ENCODE measurements around the gene SFSWAP. TPM values are rescaled to one million over a fixed set of nuclear protein-coding genes. Genes with fewer than 3 reads are reported as not detected.

The SFSWAP gene
- total and polyA plus RNA-seq, 2 experiments from 2014 or later, result 21.4 to 25.1 TPM

GRCh38 chr12:131756441-131756840 is 45.6 kb downstream of the SFSWAP start:
- Histone ChIP-seq H2AFZ (no peak overlapping the region), H3K4me3 (no peak overlapping the region), H3K27me3 (no peaks in the 10 kb centered on the region), H3K4me2 (no peak overlapping the region), H4K20me1 (ENCODE audit: insufficient read depth, poor library complexity, severe bottlenecking) (no peaks in the 10 kb centered on the region), H3K4me1 (ENCODE audit: insufficient read depth) (no peaks in the 10 kb centered on the region), H3K27ac (no peak overlapping the region), H3K9me3 (ENCODE audit: low read depth) (no peaks in the 10 kb centered on the region), H3K79me2 (no peaks in the 10 kb centered on the region), H3K36me3 (replicated peaks; ENCODE audit: insufficient read depth, low read depth) (no peaks in the 10 kb centered on the region), H3K9me2 (replicated peaks; ENCODE audit: insufficient read depth) (no peaks in the 10 kb centered on the region)
- TF ChIP-seq CTCF (IDR thresholded peaks at IDR 0.05; ENCODE audit: poor library complexity), result no peak
- no peak for TF ChIP-seq EZH2phosphoT487 (IDR thresholded peaks at IDR 0.05; ENCODE audit: low read depth, severe bottlenecking, unreplicated experiment)
- TF ChIP-seq EZH2 (IDR thresholded peaks at IDR 0.05; ENCODE audit: borderline replicate concordance), result no peak
- DNase-seq (ENCODE audit: low spot score), result no peak
- 99% methylated on average over 18 of the region's 18 CpGs for WGBS (ENCODE audit: low lambda C conversion rate, missing lambda C conversion rate)

GRCh38 chr12:131757111-131757510 is 46.2 kb downstream of the SFSWAP start:
- Histone ChIP-seq H3K4me1 (ENCODE audit: insufficient read depth) (no peaks in the 10 kb centered on the region), H3K36me3 (replicated peaks; ENCODE audit: insufficient read depth, low read depth) (no peaks in the 10 kb centered on the region), H3K4me3 (no peak overlapping the region), H3K27ac (no peak overlapping the region), H2AFZ (no peak overlapping the region), H3K9me2 (replicated peaks; ENCODE audit: insufficient read depth) (no peaks in the 10 kb centered on the region), H4K20me1 (ENCODE audit: insufficient read depth, poor library complexity, severe bottlenecking) (no peaks in the 10 kb centered on the region), H3K79me2 (no peaks in the 10 kb centered on the region), H3K9me3 (ENCODE audit: low read depth) (no peaks in the 10 kb centered on the region), H3K27me3 (no peaks in the 10 kb centered on the region), H3K4me2 (no peak overlapping the region)
- 96% methylated on average over 17 of the region's 17 CpGs for WGBS (ENCODE audit: low lambda C conversion rate, missing lambda C conversion rate)
- DNase-seq (ENCODE audit: low spot score), result no peak
- TF ChIP-seq CTCF (IDR thresholded peaks at IDR 0.05; ENCODE audit: poor library complexity) (no peak), EZH2phosphoT487 (IDR thresholded peaks at IDR 0.05; ENCODE audit: low read depth, severe bottlenecking, unreplicated experiment) (no peak), EZH2 (IDR thresholded peaks at IDR 0.05; ENCODE audit: borderline replicate concordance) (no peak)

GRCh38 chr12:131758016-131758739 is 47.3 kb downstream of the SFSWAP start:
- Histone ChIP-seq H3K4me2 (no peak overlapping the region), H2AFZ (no peak overlapping the region), H3K27ac (no peak overlapping the region), H3K36me3 (replicated peaks; ENCODE audit: insufficient read depth, low read depth) (no peaks in the 10 kb centered on the region), H4K20me1 (ENCODE audit: insufficient read depth, poor library complexity, severe bottlenecking) (no peaks in the 10 kb centered on the region), H3K79me2 (no peaks in the 10 kb centered on the region), H3K4me3 (no peak overlapping the region), H3K4me1 (ENCODE audit: insufficient read depth) (no peaks in the 10 kb centered on the region), H3K9me2 (replicated peaks; ENCODE audit: insufficient read depth) (no peaks in the 10 kb centered on the region), H3K9me3 (ENCODE audit: low read depth) (no peaks in the 10 kb centered on the region), H3K27me3 (no peaks in the 10 kb centered on the region)
- 98% methylated on average over 11 of the region's 11 CpGs for WGBS (ENCODE audit: low lambda C conversion rate, missing lambda C conversion rate)
- no peak for DNase-seq (ENCODE audit: low spot score)
- TF ChIP-seq CTCF (IDR thresholded peaks at IDR 0.05; ENCODE audit: poor library complexity), result no peak
- TF ChIP-seq EZH2phosphoT487 (IDR thresholded peaks at IDR 0.05; ENCODE audit: low read depth, severe bottlenecking, unreplicated experiment), result no peak
- TF ChIP-seq EZH2 (IDR thresholded peaks at IDR 0.05; ENCODE audit: borderline replicate concordance), result no peak

Data from hepatocyte (in vitro differentiated cells).